GM15510 (cell line): ENCODE data around the gene AGPAT1.

Experiments used
- POLR2A ChIP-seq: IDR thresholded peaks from 3 replicates; pipeline ENCODE4 v1.6.1; 2011; ENCODE audit warnings: borderline replicate concordance; ENCODE audit not compliant: insufficient read length; ENCODE audit errors: extremely low read depth

Gene AGPAT1

GRCh38 chr6:32191696-32192607, 16.1 kb upstream of the AGPAT1 start:
- no peak for TF ChIP-seq POLR2A

DNA sequence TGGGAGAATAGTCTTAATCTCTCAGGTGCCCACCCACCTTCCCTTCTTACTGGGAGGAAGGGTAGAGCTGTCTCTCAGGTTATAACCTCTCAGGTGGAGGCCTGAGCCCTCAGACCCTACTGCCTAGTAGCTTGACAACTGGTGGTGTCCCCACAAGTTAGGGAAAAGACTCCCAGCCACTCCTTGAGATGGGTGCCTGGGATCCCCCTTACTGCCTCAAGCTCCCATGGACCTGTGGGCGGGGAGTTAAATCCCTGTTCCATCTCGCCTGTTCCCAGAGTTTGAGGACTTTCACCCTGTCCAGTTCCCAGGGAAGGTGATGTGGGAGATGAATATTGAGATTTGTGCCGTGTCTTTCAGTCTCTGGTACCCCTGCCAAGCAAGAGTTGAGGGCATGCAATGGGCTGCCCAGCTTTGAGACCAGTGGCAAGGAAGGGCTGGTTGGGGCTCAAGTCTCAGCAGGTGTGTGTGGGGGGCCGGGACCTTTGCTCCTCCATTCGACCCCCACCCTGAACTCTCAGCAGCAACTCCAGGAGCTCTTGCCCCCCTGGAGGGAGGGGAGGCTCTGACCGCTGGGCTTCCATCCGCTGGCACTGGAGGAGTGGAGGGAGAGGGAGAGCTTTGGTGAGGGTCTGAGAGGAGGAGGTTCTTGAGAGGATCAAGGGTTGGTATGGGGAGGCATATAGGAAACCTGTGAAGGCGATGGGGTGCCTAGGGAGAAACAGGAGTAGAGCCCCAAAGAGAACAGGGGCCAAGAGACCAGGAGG, 15.2 kb upstream of the AGPAT1 start:
- TF ChIP-seq POLR2A: no peak

GRCh38 chr6:32190054-32190851, 14.4 kb upstream of the AGPAT1 start, which contains the start of gene PBX2:
TSS of gene PBX2 (minus strand) at chr6:32190202. CDS start at chr6:32189915, 287 bp downstream.
- TF ChIP-seq POLR2A: peak; percentile 68

DNA sequence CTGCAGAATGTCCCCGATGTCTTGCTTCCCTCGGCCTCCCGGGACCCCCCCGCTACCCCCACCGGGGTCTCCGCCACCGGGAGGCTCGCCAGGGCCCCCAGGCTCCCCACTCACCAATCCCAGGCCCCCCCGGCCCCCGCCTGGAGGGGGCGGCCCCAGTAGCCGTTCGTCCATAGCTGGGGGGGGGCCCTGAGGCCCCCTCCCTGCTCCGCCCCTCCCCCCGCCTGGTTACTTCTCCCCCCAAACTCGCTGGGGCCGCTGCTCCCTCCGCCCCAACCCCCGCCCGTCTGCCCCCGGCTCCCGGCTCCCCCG, 13.8 kb upstream of the AGPAT1 start:
- TF ChIP-seq POLR2A: no peak

- no peak for TF ChIP-seq POLR2A
These were observed 13.3 kb upstream of the AGPAT1 start for GRCh38 chr6:32189069-32189741.

- no peak for TF ChIP-seq POLR2A
These were observed 12.6 kb upstream of the AGPAT1 start for GRCh38 chr6:32188381-32189068.

- no peak for TF ChIP-seq POLR2A
These were observed 11.3 kb upstream of the AGPAT1 start for GRCh38 chr6:32187009-32187709.

DNA sequence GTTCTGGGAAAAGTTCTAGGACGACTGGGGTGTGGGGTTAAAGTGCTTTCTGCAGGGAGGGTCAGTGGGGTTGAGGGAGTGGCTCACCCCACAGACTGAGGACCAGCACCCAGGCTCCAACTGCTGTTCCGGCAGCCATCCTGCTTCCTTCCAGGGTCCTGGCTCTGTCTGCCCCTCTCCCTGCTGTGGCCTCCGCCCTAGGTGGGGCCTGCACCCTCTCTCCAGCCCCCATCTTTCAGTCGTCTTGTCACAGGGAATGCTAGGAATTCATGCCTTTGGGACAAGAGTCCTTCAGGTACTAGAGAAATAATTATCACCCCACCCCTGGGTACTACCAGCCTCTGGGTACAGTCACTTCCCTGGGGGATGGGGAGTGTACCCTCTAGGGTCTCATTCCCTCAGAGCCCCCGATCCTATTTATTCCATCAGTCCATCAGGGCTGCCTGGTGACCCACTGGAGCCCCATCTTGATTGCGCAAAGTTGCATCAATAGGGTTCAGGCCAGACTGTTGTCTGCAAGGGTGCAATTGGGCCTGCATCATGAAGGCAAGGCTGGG, 8.3 kb upstream of the AGPAT1 start, which contains the start of gene AGER:
AGER (minus strand) TSS at position 170 of the 557 bp plus-strand sequence; CDS start at position 139, 31 bp downstream.
- no peak for TF ChIP-seq POLR2A

DNA sequence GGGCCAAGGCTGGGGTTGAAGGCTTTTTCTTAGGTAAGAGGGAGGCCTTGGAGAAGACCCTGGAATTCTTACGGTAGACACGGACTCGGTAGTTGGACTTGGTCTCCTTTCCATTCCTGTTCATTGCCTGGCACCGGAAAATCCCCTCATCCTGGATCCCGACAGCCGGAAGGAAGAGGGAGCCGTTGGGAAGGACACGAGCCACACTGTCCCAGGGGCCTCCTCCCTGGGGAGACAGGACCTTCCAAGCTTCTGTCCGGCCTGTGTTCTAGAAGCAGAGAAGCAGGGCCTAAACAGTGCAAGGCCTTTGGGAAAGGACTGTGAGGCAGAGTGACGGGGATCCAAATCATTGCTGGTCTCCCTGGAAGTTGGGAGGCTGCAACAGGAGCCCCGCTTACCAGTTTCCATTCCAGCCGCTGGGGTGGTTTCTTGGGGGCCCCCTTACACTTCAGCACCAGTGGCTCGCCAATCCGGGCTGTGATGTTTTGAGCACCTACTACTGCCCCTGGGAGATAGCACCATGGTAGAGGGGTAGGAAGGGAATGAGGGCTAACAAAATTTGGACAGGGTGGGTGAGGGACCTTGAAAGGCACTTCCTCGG, 7.7 kb upstream of the AGPAT1 start:
- no peak for TF ChIP-seq POLR2A

DNA sequence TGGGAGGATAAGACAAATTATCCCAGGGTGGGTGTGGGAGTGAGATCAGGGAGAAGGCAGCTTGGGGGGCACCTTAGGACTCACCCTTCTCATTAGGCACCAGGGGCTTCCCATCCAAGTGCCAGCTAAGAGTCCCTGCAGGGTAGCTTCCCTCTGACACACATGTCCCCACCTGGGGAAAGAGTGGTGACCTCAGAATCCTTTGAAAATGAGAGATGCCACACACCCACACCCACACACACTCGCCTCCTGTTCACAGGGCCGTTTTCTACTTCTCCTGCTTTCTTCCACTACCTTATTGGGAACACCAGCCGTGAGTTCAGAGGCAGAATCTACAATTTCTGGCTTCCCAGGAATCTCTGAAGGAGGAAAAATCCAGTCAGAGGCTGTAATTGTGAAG, 7.1 kb upstream of the AGPAT1 start:
- TF ChIP-seq POLR2A: no peak

- no peak for TF ChIP-seq POLR2A
These were observed 6.7 kb upstream of the AGPAT1 start for GRCh38 chr6:32182555-32182981.

DNA sequence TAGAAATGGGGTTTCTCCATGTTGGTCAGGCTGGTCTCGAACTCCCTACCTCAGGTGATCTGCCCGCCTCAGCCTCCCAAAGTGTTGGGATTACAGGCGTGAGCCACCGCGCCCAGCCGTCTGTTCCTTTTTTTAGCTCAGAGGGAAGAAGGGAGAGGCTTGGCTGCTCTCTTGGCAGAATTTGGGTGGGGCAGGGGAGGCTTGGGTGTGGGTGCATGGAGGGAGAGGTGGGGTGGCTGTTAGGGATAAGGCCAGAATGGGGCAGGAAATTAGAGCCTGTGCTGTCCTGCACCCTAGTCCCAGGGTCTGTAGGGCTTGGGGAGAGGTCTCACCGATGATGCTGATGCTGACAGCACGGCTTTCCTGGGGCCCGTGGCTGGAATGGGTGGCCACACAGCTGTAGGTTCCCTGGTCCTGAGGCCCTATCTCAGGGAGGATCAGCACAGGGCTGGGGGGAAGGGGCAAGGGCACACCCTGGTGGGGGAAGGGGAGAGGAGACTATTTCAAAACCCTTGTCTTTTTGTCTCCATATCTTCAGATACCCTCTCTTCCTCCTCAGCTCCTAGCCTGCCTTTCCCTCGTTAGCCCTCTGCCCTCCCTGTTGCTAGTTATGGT, 6.1 kb upstream of the AGPAT1 start:
- TF ChIP-seq POLR2A: no peak
